CD4-positive, CD25-positive, alpha-beta regulatory T cell (primary cell): ENCODE data around the gene RNF144A. TPM values are rescaled to one million over a fixed set of nuclear protein-coding genes. Genes with fewer than 3 reads are reported as not detected.

Source experiments
- ATAC-seq, 2 donors: fragments of 150-1000 bp; cut with Tn5 transposase; one replicate each; pipeline ENCODE4 v1.10.0; 2021; ENCODE audit warnings: low read depth in 2 of 2, moderate number of reproducible peaks in 2 of 2, moderate library complexity in 1 of 2
- DNase-seq, 3 donors: peaks; one replicate each; pipeline versions ENCODE4 v3.0.0 to v3.0.0-alpha.2; 2012 to 2022; ENCODE audit warnings: mixed read lengths in 1 of 3
- H3K27ac ChIP-seq: one replicate; pipeline ENCODE4 v1.7.0; 2013; ENCODE audit warnings: mild to moderate bottlenecking, low read length; ENCODE audit not compliant: insufficient read depth, poor library complexity, severe bottlenecking
- H3K27me3 ChIP-seq: one replicate; pipeline ENCODE4 v1.7.0; 2013; ENCODE audit warnings: low read length; ENCODE audit not compliant: control insufficient read depth, insufficient read depth
- H3K36me3 ChIP-seq: one replicate; pipeline ENCODE4 v1.7.0; 2013; ENCODE audit warnings: mild to moderate bottlenecking, low read length, moderate library complexity; ENCODE audit not compliant: control insufficient read depth, insufficient read depth
- H3K4me1 ChIP-seq: 2 replicates; pipeline ENCODE4 v1.7.0; 2013; ENCODE audit warnings: mild to moderate bottlenecking, low read length; ENCODE audit not compliant: insufficient read depth, control insufficient read depth, poor library complexity, severe bottlenecking
- H3K4me3 ChIP-seq: one replicate; pipeline ENCODE4 v1.7.0; 2013; ENCODE audit warnings: low read depth, mild to moderate bottlenecking, low read length, moderate library complexity
- H3K9me3 ChIP-seq, 2 experiments: 1 replicate in 1 of 2; 2 replicates in 1 of 2; pipeline ENCODE4 v1.7.0; 2013; ENCODE audit warnings: low read length in 2 of 2, mild to moderate bottlenecking in 1 of 2, moderate library complexity in 1 of 2; ENCODE audit not compliant: control insufficient read depth in 2 of 2
- H3K27ac Mint-ChIP-seq, 3 donors: one replicate each; pipeline ENCODE4 v1.8.0; 2020 to 2022; ENCODE audit warnings: mild to moderate bottlenecking in 3 of 3, mixed read lengths in 3 of 3, moderate library complexity in 2 of 3
- H3K27me3 Mint-ChIP-seq: one replicate; pipeline ENCODE4 v1.8.0; 2022; ENCODE audit warnings: mild to moderate bottlenecking, mixed read lengths
- H3K36me3 Mint-ChIP-seq: one replicate; pipeline ENCODE4 v1.8.0; 2020; ENCODE audit warnings: mixed read lengths
- H3K4me1 Mint-ChIP-seq, 4 donors: one replicate each; pipeline ENCODE4 v1.8.0; 2020 to 2022; ENCODE audit warnings: mixed read lengths in 4 of 4, mild to moderate bottlenecking in 1 of 4
- H3K4me3 Mint-ChIP-seq, 4 donors: one replicate each; pipeline ENCODE4 v1.8.0; 2020 to 2022; ENCODE audit warnings: mild to moderate bottlenecking in 4 of 4, mixed read lengths in 4 of 4, moderate library complexity in 3 of 4
- H3K9me3 Mint-ChIP-seq, 7 donors: one replicate each; pipeline ENCODE4 v1.8.0; 2020 to 2022; ENCODE audit warnings: mixed read lengths in 7 of 7, mild to moderate bottlenecking in 3 of 7, moderate library complexity in 2 of 7
- polyA plus RNA-seq, 4 donors: library from polyadenylated mRNA; unstranded; fragments of 300-500 nt; fragmentation: Illumina TruSeq; gene quantifications; one replicate each; pipeline ENCODE4 v1.2.3, GENCODE V29; 2021
- total RNA-seq: library from RNA; stranded (reverse); gene quantifications from one replicate; pipeline ENCODE4 v1.2.3, GENCODE V29; 2022

Gene RNF144A
- total and polyA plus RNA-seq, 5 donors from 2014 or later: 4.8 to 11.4 (median 8.3) TPM

GRCh38 chr2:6917761-6918421 is 679 bp downstream of the RNF144A start:
- Mint-ChIP-seq H3K9me3 (no peaks in the 10 kb centered on the region), H3K27me3 (peaks cover 57% of the 10 kb centered on the region), H3K4me1 (peaks cover 15 to 78% (median 27%) of the 10 kb centered on the region in 4 donors), H3K27ac (peak overlapping the region in 1 of 3 donors; percentile 44), H3K36me3 (no peaks in the 10 kb centered on the region), H3K4me3 (peak overlapping the region; percentile 32 to 82 (median 62))
- no peaks in the 10 kb centered on the region for H3K9me3 ChIP-seq
- peak overlapping the region; percentile 59 for H3K4me3 ChIP-seq
- peaks cover 24% of the 10 kb centered on the region for H3K4me1 ChIP-seq
- no peak for DNase-seq
- H3K27ac ChIP-seq: no peak overlapping the region
- no peaks in the 10 kb centered on the region for H3K36me3 ChIP-seq
- ATAC-seq: peak; percentile 7 to 13
- H3K27me3 ChIP-seq: peaks cover 12% of the 10 kb centered on the region

- no peak for DNase-seq
- Histone ChIP-seq H3K4me1 (peaks cover 10% of the 10 kb centered on the region), H3K27me3 (peaks cover 12% of the 10 kb centered on the region), H3K36me3 (no peaks in the 10 kb centered on the region), H3K27ac (no peak overlapping the region), H3K9me3 (no peaks in the 10 kb centered on the region), H3K4me3 (no peak overlapping the region)
- Mint-ChIP-seq H3K27me3 (peaks cover 38% of the 10 kb centered on the region), H3K36me3 (peaks cover 5% of the 10 kb centered on the region), H3K4me1 (peaks cover 5 to 80% (median 26%) of the 10 kb centered on the region in 4 donors), H3K9me3 (no peaks in the 10 kb centered on the region), H3K27ac (peak overlapping the region in 2 of 3 donors; percentile 14 to 94), H3K4me3 (peak overlapping the region; percentile 51 to 84 (median 82))
- no peak for ATAC-seq
These were observed 2.9 kb downstream of the RNF144A start for GRCh38 chr2:6919901-6920742.

- Histone ChIP-seq H3K36me3 (no peaks in the 10 kb centered on the region), H3K4me3 (no peak overlapping the region), H3K9me3 (no peaks in the 10 kb centered on the region), H3K4me1 (peaks cover 10% of the 10 kb centered on the region), H3K27me3 (peaks cover 9% of the 10 kb centered on the region), H3K27ac (no peak overlapping the region)
- Mint-ChIP-seq H3K27ac (no peak overlapping the region), H3K27me3 (peaks cover 32% of the 10 kb centered on the region), H3K4me3 (peak overlapping the region in 2 of 4 donors; percentile 24 to 51), H3K4me1 (peaks cover 4 to 80% (median 29%) of the 10 kb centered on the region in 4 donors), H3K9me3 (no peaks in the 10 kb centered on the region), H3K36me3 (peaks cover 5% of the 10 kb centered on the region)
- no peak for DNase-seq
- ATAC-seq: no peak
These were observed 3.5 kb downstream of the RNF144A start for GRCh38 chr2:6920743-6921064.

- no peaks in the 10 kb centered on the region for H3K9me3 Mint-ChIP-seq
- peaks cover 8% of the 10 kb centered on the region for H3K36me3 Mint-ChIP-seq
- Histone ChIP-seq H3K36me3 (no peaks in the 10 kb centered on the region), H3K27me3 (peaks cover 7% of the 10 kb centered on the region), H3K4me3 (no peak overlapping the region), H3K9me3 (no peaks in the 10 kb centered on the region), H3K4me1 (peaks cover 10% of the 10 kb centered on the region), H3K27ac (no peak overlapping the region)
- no peak for DNase-seq
- peak overlapping the region; percentile 22 to 77 (median 51) for H3K4me3 Mint-ChIP-seq
- peaks cover 25% of the 10 kb centered on the region for H3K27me3 Mint-ChIP-seq
- peak overlapping the region; percentile 20 to 79 (median 73) for H3K27ac Mint-ChIP-seq
- no peak for ATAC-seq
- H3K4me1 Mint-ChIP-seq: peaks cover 0 to 82% (median 28%) of the 10 kb centered on the region in 4 donors
These were observed 4.2 kb downstream of the RNF144A start for GRCh38 chr2:6921321-6921922.

GRCh38 chr2:6922201-6922656 is 5.0 kb downstream of the RNF144A start:
- Mint-ChIP-seq H3K4me1 (peaks cover 0 to 82% (median 29%) of the 10 kb centered on the region in 4 donors), H3K4me3 (peak overlapping the region in 3 of 4 donors; percentile 8 to 77 (median 59)), H3K36me3 (peaks cover 8% of the 10 kb centered on the region), H3K27ac (peak overlapping the region in 1 of 3 donors; percentile 7), H3K9me3 (no peaks in the 10 kb centered on the region), H3K27me3 (peaks cover 19% of the 10 kb centered on the region)
- Histone ChIP-seq H3K36me3 (no peaks in the 10 kb centered on the region), H3K4me1 (peaks cover 3% of the 10 kb centered on the region), H3K27ac (no peak overlapping the region), H3K27me3 (peaks cover 6% of the 10 kb centered on the region), H3K4me3 (no peak overlapping the region), H3K9me3 (no peaks in the 10 kb centered on the region)
- ATAC-seq (peak in 1 of 2 donors; percentile 27), DNase-seq (no peak)

GRCh38 chr2:6923319-6923718 is 6.1 kb downstream of the RNF144A start:
- Histone ChIP-seq H3K4me3 (no peak overlapping the region), H3K9me3 (no peaks in the 10 kb centered on the region), H3K27ac (no peak overlapping the region), H3K27me3 (peaks cover 6% of the 10 kb centered on the region), H3K4me1 (peaks cover 3% of the 10 kb centered on the region), H3K36me3 (no peaks in the 10 kb centered on the region)
- no peak for DNase-seq
- Mint-ChIP-seq H3K9me3 (no peaks in the 10 kb centered on the region), H3K27ac (peak overlapping the region in 1 of 3 donors; percentile 56), H3K4me1 (peaks cover 0 to 88% (median 31%) of the 10 kb centered on the region in 4 donors), H3K4me3 (peak overlapping the region in 1 of 4 donors; percentile 33), H3K36me3 (peaks cover 11% of the 10 kb centered on the region), H3K27me3 (peaks cover 19% of the 10 kb centered on the region)
- no peak for ATAC-seq

- H3K4me3 Mint-ChIP-seq: no peak overlapping the region
- peak overlapping the region; percentile 52 to 92 (median 65) for H3K27ac Mint-ChIP-seq
- DNase-seq: no peak
- H3K27me3 ChIP-seq: peaks cover 5% of the 10 kb centered on the region
- no peaks in the 10 kb centered on the region for H3K36me3 ChIP-seq
- H3K27me3 Mint-ChIP-seq: peaks cover 11% of the 10 kb centered on the region
- peaks cover 17% of the 10 kb centered on the region for H3K36me3 Mint-ChIP-seq
- no peak for ATAC-seq
- no peak overlapping the region for H3K27ac ChIP-seq
- peaks cover 0 to 90% (median 33%) of the 10 kb centered on the region in 4 donors for H3K4me1 Mint-ChIP-seq
- H3K9me3 Mint-ChIP-seq: no peaks in the 10 kb centered on the region
- H3K4me1 ChIP-seq: peaks cover 3% of the 10 kb centered on the region
- no peaks in the 10 kb centered on the region for H3K9me3 ChIP-seq
- no peak overlapping the region for H3K4me3 ChIP-seq
These were observed 7.1 kb downstream of the RNF144A start for GRCh38 chr2:6924101-6924923.
